Panc1 (cell line): Measurements from ENCODE around the gene GON4L.
"Not testable (repeated sequence)": the region's sequence is repeated elsewhere in the genome, so short reads cannot be mapped to it uniquely, and the experiment has no call there.

Experiments used
- CTCF ChIP-seq: fragments of 450-650 bp; IDR thresholded peaks from 2 replicates; pipeline ENCODE4 v1.5.1; 2017; ENCODE audit warnings: mild to moderate bottlenecking
- POLR2AphosphoS5 ChIP-seq: IDR thresholded peaks from 2 replicates; pipeline ENCODE4 v1.6.1; 2012; ENCODE audit warnings: mild to moderate bottlenecking, low read depth, low read length, moderate library complexity

DNA sequence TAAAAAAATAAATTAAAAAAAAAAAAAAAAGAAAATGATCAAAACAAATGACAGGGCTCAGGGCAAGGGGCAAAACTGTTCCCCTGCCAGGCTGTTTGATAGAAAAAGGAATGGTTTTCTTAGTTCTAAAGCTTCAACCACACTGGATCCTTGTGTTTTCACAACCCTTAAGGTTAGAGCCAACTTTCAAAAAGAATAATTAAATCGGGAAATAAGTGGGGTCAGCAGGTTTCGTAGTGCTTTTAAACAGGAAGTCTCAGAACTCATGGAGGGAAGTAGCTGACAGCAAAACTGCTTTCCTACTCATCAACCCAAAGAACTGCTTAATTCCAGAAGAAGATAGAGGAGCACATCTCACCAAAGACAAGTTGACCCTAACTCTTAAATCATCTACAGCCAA lies 155.3 kb downstream of the GON4L start:
- TF ChIP-seq POLR2AphosphoS5, CTCF: not testable (repeated sequence)
